HL-60/S4 treated with retinoic acid at 250 ng/mL for 4 days and 3 days (cell line): Measurements from ENCODE around the gene ADRB1.

Experiments
- in situ Hi-C: fragments of 300-500 bp; cut with MboI; formaldehyde crosslinking; loops from 2 replicates; pipeline ENCODE4 v1.7.0; 2022; ENCODE audit warnings: low sequenced_read_pairs

The ADRB1 gene

DNA sequence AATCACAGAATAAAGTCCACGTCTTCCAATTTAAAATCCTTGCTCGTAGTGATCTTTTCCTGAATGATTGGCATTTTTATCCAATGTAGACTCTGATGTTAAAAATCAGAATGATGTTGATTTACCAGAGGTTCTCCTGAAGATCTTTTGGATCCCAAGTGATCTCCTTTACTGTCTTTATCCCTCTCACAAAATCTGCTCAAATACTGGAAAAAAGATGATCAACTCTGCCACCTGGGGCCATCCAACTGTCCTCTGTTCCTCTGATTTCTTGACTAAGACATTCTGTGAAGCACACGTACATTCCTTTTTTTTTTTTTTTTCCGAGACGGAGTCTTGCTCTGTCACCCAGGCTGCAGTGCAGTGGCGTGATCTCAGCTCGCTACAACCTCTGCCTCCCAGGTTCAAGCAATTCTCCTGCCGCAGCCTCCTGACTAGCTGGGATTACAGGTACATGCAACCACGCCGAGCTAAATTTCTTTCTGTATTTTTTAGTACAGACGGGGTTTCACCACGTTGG lies 18.0 kb upstream of the ADRB1 start:
- in situ Hi-C loops = no loop called here

DNA sequence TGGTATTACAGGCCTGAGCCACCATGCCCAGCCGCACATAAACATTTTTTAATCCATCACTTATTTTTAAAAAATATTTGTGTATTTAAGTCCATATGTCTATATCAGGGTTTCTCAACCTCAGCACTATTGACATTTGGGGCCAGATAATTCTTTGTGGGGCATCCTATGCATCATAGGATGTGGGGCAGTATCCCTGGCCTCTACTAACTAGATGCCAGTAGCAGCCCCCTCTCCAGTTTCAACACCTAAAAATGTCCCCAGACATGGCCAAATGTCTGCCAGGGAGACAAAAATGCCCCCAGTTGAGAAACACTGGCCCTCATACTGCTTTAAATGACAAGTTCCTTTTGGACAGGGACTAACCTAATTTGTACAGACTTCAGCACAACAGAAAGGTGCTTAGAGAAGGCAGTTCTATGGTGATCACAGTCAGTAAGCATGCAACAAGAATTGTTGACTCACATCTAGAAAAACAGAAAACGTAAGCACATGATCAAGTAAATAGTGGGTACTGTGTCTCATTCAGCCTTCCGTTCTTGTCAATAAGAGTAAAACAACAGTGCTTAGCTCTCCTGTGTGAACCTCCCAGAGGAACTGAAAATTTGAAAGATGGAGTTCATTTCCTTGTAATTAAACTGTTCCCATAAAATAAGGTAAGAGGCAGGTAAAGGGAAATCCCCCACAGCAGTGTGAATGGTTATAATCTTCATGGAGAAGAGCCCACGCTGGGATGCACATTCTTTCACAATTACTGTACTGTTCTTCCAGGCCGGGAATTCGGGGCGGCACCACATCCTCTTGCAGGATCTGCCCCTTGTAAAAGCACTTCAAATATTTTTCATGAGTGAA lies 17.3 kb upstream of the ADRB1 start:
- in situ Hi-C loops = no loop called here

DNA sequence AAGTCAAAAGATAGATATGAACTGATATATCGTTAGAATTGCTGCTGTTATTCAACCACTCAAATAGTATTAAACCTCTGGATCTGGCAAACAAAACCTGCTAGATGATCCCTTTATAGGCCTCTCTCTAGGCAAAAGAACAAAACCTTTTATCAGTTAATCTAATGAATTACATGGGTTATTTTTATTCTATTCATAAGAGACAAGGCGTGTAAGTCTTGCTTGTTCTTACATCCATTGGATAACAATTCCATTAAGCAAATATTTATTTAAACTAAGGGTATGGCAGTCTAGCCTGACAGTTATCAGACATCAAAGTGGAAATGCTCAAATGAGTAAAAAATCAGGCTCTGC lies 16.6 kb upstream of the ADRB1 start:
- in situ Hi-C loops = no loop called here

GRCh38 chr10:114027951-114028350 lies 15.7 kb upstream of the ADRB1 start:
- in situ Hi-C loops = no loop called here

- in situ Hi-C loops = no loop called here
These were observed 15.2 kb upstream of the ADRB1 start for GRCh38 chr10:114028425-114028824.

GRCh38 chr10:114029655-114030054 lies 14.0 kb upstream of the ADRB1 start:
- in situ Hi-C loops = no loop called here

GRCh38 chr10:114030140-114030539 lies 13.5 kb upstream of the ADRB1 start:
- in situ Hi-C loops = no loop called here

- in situ Hi-C loops = no loop called here
These were observed 12.3 kb upstream of the ADRB1 start for GRCh38 chr10:114031073-114031972.

DNA sequence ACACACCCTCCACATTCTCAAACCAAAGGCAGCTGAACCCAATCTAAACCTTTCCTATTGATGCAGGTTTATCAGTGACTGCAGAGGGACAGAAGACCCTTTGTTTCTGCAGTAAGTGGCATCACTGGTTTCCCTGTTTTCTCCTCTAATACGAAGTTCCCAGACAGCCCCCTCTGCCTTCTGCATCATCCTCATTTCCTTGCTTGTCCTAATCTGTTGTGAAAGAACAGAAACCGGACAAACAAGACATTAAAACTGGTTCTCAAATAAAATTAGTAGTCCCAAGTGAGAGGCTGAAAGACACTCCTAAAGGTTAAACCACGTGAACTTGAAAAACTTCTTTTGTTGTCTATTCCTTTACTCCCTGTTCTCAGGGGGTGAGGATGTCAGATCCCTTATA lies 10.1 kb upstream of the ADRB1 start:
- in situ Hi-C loops = no loop called here

DNA sequence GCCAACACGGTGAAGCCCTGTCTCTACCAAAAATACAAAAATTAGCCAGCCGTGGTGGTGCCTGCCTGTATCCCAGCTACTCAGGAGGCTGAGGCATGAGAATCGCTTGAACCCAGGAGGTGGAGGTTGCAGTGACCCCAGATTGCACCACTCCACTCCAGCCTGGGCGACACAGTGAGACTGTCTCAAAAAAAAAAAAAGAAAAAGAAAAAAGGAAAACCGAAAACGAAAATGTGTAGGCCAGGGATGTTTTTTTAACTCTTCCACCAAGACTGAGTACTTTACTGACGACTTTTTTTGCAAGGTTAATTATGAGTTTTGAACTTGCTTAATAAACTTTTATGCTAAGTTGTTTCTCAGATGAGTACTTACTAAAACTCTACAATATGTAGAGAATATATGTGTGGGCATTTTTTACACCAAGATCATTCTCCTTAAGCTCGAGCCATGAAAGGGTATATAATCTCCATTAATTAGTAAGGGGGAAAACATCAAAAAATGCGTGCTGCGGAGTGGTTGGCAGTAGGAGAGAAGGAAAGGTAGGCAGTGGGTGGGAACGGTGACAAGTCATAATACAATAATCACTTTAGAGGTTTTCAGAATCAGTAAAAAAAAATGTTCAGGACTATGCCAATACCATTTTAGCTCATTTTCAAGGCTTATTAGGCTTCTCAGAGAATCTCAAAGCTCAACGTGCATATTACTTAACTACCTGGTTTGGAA lies 8.6 kb upstream of the ADRB1 start:
- in situ Hi-C loops = no loop called here

DNA sequence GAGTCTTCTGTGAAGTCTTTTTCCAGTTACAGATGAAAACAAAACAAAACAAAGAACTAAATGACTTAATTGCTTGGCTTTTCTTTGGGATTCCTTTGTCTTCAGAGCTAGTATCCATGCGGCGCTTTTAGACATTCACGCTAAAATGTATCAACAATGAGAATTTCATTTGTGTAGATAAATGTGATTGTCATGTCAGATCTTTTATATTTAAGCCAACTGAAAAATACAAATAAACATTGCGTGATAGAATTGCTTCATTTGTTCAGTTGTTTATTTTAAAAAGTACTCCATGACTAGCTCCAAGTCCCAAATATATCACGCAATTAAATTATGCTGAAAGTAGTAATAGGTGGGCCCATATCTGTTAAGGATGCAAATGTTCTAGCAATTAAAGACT lies 7.9 kb upstream of the ADRB1 start:
- in situ Hi-C loops = no loop called here

DNA sequence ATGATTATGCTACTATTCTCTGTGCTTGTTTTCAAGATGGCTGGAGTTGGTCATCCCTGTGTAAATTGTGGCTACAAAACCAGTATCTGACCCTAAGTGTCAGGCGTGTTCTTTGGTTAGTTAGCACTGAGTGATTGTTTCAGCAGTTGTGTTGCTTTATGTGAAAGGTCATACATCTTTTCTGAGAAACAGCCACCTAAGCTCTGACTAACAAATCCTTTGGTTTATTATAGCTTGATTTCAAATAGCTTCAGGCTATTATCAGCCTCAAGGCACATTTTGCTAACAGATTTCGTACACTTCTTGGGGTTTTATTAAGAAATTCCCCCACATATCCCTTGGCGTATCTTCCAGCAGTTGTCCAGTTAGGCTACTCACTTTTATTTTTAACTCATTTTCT lies 4.8 kb upstream of the ADRB1 start:
- in situ Hi-C loops = no loop called here

DNA sequence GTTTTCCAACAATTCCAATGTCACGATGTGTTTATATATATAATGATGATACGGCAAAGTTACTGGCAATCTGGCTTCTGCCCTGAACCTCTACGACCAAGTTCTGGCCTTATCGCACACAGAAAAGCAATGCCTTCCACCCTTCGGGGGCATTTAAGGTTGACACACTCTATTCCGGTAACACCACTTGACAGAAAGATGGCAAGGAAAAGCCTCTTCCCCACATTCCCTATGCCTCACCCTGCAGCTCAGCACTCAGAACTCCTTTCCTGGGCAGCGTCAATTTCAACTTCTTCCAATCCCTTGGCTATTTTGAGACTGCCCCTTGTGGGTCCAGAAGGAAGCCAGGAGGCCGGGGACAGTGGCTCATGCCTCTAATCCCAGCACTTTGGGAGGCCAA lies 2.5 kb upstream of the ADRB1 start:
- in situ Hi-C loops = no loop called here

GRCh38 chr10:114042895-114043531 lies 653 bp upstream of the ADRB1 start:
- in situ Hi-C loops = no loop called here

DNA sequence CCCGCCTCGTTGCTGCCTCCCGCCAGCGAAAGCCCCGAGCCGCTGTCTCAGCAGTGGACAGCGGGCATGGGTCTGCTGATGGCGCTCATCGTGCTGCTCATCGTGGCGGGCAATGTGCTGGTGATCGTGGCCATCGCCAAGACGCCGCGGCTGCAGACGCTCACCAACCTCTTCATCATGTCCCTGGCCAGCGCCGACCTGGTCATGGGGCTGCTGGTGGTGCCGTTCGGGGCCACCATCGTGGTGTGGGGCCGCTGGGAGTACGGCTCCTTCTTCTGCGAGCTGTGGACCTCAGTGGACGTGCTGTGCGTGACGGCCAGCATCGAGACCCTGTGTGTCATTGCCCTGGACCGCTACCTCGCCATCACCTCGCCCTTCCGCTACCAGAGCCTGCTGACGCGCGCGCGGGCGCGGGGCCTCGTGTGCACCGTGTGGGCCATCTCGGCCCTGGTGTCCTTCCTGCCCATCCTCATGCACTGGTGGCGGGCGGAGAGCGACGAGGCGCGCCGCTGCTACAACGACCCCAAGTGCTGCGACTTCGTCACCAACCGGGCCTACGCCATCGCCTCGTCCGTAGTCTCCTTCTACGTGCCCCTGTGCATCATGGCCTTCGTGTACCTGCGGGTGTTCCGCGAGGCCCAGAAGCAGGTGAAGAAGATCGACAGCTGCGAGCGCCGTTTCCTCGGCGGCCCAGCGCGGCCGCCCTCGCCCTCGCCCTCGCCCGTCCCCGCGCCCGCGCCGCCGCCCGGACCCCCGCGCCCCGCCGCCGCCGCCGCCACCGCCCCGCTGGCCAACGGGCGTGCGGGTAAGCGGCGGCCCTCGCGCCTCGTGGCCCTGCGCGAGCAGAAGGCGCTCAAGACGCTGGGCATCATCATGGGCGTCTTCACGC lies 825 bp downstream of the ADRB1 start:
- in situ Hi-C loops = no loop called here

GRCh38 chr10:114045136-114046086 lies 1.7 kb downstream of the ADRB1 start:
- in situ Hi-C loops = no loop called here

DNA sequence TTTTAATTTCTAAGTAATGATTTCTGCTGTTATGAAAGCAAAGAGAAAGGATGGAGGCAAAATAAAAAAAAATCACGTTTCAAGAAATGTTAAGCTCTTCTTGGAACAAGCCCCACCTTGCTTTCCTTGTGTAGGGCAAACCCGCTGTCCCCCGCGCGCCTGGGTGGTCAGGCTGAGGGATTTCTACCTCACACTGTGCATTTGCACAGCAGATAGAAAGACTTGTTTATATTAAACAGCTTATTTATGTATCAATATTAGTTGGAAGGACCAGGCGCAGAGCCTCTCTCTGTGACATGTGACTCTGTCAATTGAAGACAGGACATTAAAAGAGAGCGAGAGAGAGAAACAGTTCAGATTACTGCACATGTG lies 2.4 kb downstream of the ADRB1 start:
- in situ Hi-C loops = no loop called here

- in situ Hi-C loops = no loop called here
These were observed 4.8 kb downstream of the ADRB1 start for GRCh38 chr10:114048472-114048871.

DNA sequence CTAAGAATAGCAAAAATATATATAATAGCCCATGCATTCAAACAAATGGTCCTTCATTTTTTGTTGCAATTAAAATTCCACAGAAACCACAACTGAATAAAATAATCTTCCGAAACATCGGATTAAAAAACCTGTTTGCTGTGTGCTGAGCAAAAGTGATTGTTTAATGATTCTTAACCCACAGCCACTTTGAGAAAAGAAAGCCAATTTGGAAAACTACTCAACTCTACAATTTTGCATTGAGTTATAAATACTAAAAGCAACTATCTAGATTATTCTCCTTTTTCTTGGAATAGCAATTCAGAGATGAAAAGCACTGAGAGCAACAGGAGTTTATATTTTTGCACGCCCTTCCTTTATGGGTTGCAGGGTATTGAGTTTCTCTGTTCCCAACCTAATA lies 8.0 kb downstream of the ADRB1 start:
- in situ Hi-C loops = no loop called here
